HCT116 (cell line): ENCODE measurements around the gene SLC17A2.

Experiments used
- EGR1 ChIP-seq: IDR thresholded peaks from 2 replicates; pipeline ENCODE4 v1.6.1; 2012; ENCODE audit warnings: low read depth
- EZH2 ChIP-seq: fragments of 200-600 bp; sonication (generic); IDR thresholded peaks from 2 replicates; pipeline ENCODE4 v1.6.1; 2017; ENCODE audit warnings: antibody characterized with exemption, mixed run types
- EZH2phosphoT487 ChIP-seq: fragments of 200-600 bp; IDR thresholded peaks from 2 replicates; pipeline ENCODE4 v1.6.1; 2018; ENCODE audit warnings: antibody characterized with exemption, borderline replicate concordance
- POLR2A ChIP-seq: IDR thresholded peaks from 2 replicates; pipeline ENCODE4 v1.7.0; 2011; ENCODE audit warnings: borderline replicate concordance; ENCODE audit not compliant: insufficient read depth, insufficient read length; ENCODE audit errors: extremely low read depth
- POLR2AphosphoS5 ChIP-seq: IDR thresholded peaks from 2 replicates; pipeline ENCODE4 v1.6.1; 2011; ENCODE audit warnings: mild to moderate bottlenecking, low read depth, low read length, moderate library complexity
- RAD21 ChIP-seq: IDR thresholded peaks from 2 replicates; pipeline ENCODE4 v1.6.1; 2012; ENCODE audit warnings: low read depth, mild to moderate bottlenecking
- SP1 ChIP-seq: IDR thresholded peaks from 2 replicates; pipeline ENCODE4 v1.6.1; 2012; ENCODE audit warnings: low read depth
- SRF ChIP-seq: IDR thresholded peaks from 2 replicates; pipeline ENCODE4 v1.6.1; 2012; ENCODE audit warnings: low read depth
- TCF7L2 ChIP-seq: IDR thresholded peaks from 2 replicates; pipeline ENCODE4 v1.7.0; 2011; ENCODE audit warnings: borderline replicate concordance, inconsistent platforms; ENCODE audit not compliant: insufficient read depth, insufficient read length; ENCODE audit errors: extremely low read depth
- ZFX ChIP-seq: fragments of 450-650 bp; IDR thresholded peaks from 2 replicates; pipeline ENCODE4 v1.6.1; 2017
- ZNF274 ChIP-seq: fragments of 200-500 bp; sonication (Bioruptor generic); IDR thresholded peaks from 2 replicates; pipeline ENCODE4 v1.6.1; 2014; ENCODE audit warnings: mild to moderate bottlenecking, low read depth, low read length, inconsistent platforms
- TF ChIP-seq, protein P1 (sequence below), 3 experiments: fragments of 200-600 bp in 1 of 3; sonication (generic) in 1 of 3; IDR thresholded peaks in 2 of 3; conservative IDR thresholded peaks in 1 of 3; 2 replicates each; pipeline ENCODE4 v1.5.1; 2012 to 2017; ENCODE audit warnings: low read depth in 2 of 3, low read length in 2 of 3, antibody characterized with exemption in 1 of 3, borderline replicate concordance in 1 of 3, control low read depth in 1 of 3, mild to moderate bottlenecking in 1 of 3, mixed read lengths in 1 of 3, mixed run types in 1 of 3, moderate library complexity in 1 of 3; ENCODE audit not compliant: insufficient read depth in 1 of 3
- TF ChIP-seq, protein P2 (sequence below): IDR thresholded peaks from 2 replicates; pipeline ENCODE4 v1.6.1; 2012
- TF ChIP-seq, protein P3 (sequence below): IDR thresholded peaks from 2 replicates; pipeline ENCODE4 v1.6.1; 2012; ENCODE audit warnings: low read depth

DNA sequence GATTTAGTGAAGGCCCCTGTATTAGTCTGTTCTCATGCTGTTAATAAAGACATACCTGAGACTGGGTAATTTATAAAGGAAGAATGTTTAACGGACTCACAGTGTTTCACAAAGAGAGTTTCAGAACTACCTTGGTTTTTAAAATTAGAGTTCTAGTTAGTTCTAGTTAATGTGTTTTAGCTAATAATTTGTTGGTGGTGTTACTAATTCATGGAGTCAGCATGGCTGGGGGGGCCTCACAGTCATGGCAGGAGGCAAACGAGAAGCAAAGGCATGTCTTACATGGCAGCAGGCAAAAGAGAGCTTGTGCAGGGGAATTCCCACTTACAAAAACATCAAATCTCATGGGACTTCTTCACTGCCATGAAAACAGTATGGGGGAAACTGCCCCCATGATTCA, 44.4 kb downstream of the SLC17A2 start:
- TF ChIP-seq RAD21: no peak
- TF ChIP-seq EZH2phosphoT487: no peak
- TF ChIP-seq, protein P1, sequence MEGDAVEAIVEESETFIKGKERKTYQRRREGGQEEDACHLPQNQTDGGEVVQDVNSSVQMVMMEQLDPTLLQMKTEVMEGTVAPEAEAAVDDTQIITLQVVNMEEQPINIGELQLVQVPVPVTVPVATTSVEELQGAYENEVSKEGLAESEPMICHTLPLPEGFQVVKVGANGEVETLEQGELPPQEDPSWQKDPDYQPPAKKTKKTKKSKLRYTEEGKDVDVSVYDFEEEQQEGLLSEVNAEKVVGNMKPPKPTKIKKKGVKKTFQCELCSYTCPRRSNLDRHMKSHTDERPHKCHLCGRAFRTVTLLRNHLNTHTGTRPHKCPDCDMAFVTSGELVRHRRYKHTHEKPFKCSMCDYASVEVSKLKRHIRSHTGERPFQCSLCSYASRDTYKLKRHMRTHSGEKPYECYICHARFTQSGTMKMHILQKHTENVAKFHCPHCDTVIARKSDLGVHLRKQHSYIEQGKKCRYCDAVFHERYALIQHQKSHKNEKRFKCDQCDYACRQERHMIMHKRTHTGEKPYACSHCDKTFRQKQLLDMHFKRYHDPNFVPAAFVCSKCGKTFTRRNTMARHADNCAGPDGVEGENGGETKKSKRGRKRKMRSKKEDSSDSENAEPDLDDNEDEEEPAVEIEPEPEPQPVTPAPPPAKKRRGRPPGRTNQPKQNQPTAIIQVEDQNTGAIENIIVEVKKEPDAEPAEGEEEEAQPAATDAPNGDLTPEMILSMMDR (IDR thresholded peaks at IDR 0.05 in 2 of 3, conservative IDR thresholded peaks at IDR 0.05 in 1 of 3; ENCODE audit: borderline replicate concordance in 1 of 3, insufficient read depth in 1 of 3, low read depth in 2 of 3, low read length in 2 of 3): no peak
- no peak for TF ChIP-seq ZFX
- TF ChIP-seq, protein P2, sequence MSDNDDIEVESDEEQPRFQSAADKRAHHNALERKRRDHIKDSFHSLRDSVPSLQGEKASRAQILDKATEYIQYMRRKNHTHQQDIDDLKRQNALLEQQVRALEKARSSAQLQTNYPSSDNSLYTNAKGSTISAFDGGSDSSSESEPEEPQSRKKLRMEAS: no peak
- no peak for TF ChIP-seq POLR2A
- TF ChIP-seq EZH2: no peak
- no peak for TF ChIP-seq POLR2AphosphoS5
- no peak for TF ChIP-seq ZNF274
- TF ChIP-seq, protein P3, sequence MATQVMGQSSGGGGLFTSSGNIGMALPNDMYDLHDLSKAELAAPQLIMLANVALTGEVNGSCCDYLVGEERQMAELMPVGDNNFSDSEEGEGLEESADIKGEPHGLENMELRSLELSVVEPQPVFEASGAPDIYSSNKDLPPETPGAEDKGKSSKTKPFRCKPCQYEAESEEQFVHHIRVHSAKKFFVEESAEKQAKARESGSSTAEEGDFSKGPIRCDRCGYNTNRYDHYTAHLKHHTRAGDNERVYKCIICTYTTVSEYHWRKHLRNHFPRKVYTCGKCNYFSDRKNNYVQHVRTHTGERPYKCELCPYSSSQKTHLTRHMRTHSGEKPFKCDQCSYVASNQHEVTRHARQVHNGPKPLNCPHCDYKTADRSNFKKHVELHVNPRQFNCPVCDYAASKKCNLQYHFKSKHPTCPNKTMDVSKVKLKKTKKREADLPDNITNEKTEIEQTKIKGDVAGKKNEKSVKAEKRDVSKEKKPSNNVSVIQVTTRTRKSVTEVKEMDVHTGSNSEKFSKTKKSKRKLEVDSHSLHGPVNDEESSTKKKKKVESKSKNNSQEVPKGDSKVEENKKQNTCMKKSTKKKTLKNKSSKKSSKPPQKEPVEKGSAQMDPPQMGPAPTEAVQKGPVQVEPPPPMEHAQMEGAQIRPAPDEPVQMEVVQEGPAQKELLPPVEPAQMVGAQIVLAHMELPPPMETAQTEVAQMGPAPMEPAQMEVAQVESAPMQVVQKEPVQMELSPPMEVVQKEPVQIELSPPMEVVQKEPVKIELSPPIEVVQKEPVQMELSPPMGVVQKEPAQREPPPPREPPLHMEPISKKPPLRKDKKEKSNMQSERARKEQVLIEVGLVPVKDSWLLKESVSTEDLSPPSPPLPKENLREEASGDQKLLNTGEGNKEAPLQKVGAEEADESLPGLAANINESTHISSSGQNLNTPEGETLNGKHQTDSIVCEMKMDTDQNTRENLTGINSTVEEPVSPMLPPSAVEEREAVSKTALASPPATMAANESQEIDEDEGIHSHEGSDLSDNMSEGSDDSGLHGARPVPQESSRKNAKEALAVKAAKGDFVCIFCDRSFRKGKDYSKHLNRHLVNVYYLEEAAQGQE: no peak
- no peak for TF ChIP-seq EGR1
- TF ChIP-seq SP1: no peak
- TF ChIP-seq TCF7L2: no peak
- TF ChIP-seq SRF: no peak
